Esophagus muscularis mucosa (tissue), 3 donors: Measurements from ENCODE around the gene COG3.

ENCODE experiments used
- POLR2A ChIP-seq: fragments of 450-650 bp; IDR thresholded peaks from one replicate; pipeline ENCODE4 v1.6.1; 2017; ENCODE audit warnings: antibody characterized with exemption, moderate library complexity, mild to moderate bottlenecking, low read depth
- TF ChIP-seq, protein P1 (sequence below), 3 experiments: fragments of 200-600 bp in 2 of 3; fragments of 450-650 bp in 1 of 3; sonication (generic) in 2 of 3; IDR thresholded peaks; one replicate each; pipeline ENCODE4 v1.5.1; 2017 to 2019; ENCODE audit warnings: antibody characterized with exemption in 3 of 3, mild to moderate bottlenecking in 2 of 3, moderate library complexity in 1 of 3

DNA sequence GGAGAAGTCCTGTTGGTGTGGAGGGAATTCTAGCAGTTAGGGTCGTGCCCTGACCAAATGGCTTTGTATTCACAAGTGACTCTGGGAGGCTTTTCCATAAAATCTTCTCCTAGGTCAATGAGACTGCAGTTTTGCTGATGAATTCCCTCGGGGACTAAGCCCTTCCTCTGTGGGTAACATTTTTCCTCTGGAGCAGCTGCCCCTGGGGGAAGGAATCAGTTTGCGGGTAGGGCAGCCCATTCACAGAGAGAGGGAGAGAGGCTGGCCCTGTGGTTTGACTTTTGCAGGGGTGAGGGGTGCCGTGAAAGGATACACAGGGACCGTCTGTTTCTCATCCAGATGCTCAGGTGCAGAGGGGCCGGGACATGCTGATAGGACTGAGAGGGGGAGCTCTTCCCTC lies 83.5 kb downstream of the COG3 start:
- TF ChIP-seq, protein P1, sequence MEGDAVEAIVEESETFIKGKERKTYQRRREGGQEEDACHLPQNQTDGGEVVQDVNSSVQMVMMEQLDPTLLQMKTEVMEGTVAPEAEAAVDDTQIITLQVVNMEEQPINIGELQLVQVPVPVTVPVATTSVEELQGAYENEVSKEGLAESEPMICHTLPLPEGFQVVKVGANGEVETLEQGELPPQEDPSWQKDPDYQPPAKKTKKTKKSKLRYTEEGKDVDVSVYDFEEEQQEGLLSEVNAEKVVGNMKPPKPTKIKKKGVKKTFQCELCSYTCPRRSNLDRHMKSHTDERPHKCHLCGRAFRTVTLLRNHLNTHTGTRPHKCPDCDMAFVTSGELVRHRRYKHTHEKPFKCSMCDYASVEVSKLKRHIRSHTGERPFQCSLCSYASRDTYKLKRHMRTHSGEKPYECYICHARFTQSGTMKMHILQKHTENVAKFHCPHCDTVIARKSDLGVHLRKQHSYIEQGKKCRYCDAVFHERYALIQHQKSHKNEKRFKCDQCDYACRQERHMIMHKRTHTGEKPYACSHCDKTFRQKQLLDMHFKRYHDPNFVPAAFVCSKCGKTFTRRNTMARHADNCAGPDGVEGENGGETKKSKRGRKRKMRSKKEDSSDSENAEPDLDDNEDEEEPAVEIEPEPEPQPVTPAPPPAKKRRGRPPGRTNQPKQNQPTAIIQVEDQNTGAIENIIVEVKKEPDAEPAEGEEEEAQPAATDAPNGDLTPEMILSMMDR (IDR thresholded peaks at IDR 0.05): no peak
- TF ChIP-seq POLR2A: no peak
